Measurements from ENCODE around the gene MVD. TPM values are rescaled to one million over a fixed set of nuclear protein-coding genes. Genes with fewer than 3 reads are reported as not detected.

Gene MVD
- total and polyA plus RNA-seq, 2 of the 4 experiments (the other 2 are of a cell fraction): 18.3 to 28.4 TPM

DNA sequence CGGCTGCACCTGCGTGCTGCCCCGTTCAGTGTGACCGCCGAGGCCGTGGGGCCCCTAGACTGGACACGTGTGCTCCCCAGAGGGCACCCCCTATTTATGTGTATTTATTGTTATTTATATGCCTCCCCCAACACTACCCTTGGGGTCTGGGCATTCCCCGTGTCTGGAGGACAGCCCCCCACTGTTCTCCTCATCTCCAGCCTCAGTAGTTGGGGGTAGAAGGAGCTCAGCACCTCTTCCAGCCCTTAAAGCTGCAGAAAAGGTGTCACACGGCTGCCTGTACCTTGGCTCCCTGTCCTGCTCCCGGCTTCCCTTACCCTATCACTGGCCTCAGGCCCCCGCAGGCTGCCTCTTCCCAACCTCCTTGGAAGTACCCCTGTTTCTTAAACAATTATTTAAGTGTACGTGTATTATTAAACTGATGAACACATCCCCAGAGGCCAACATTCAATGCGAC is 22.8 kb downstream of the MVD start:
- H3K27me3 ChIP-seq (ENCODE audit: control insufficient read depth, insufficient read depth, low read length): peaks cover 27% of the 10 kb centered on the region
- CTCF ChIA-PET: no interaction called here
- no peak overlapping the region for H2BK5ac ChIP-seq (ENCODE audit: low read depth, low read length, poor library complexity, severe bottlenecking)
- no peak overlapping the region for H4K5ac ChIP-seq (ENCODE audit: low read depth, low read length)
- no peak overlapping the region for H3K23ac ChIP-seq (ENCODE audit: low read depth, low read length)
- H2BK120ac ChIP-seq (ENCODE audit: low read depth, low read length): no peak overlapping the region
- BruUV-seq (replicated peaks): no TSS peak
- WGBS, 2 experiments (ENCODE audit: extremely low coverage in 2 of 2, insufficient read length in 1 of 2): no CpG with 5 or more reads among the region's 13 CpGs
- peaks cover 4% of the 10 kb centered on the region for H3K4me1 ChIP-seq (ENCODE audit: control insufficient read depth, insufficient read depth, low read length)
- H3K27ac ChIP-seq (ENCODE audit: insufficient read depth, low read length): no peak overlapping the region
- no peak overlapping the region for H2BK15ac ChIP-seq (ENCODE audit: low read depth, low read length)
- no peak overlapping the region for H4K8ac ChIP-seq (ENCODE audit: low read depth in 2 of 2, low read length in 2 of 2)
- H3K4ac ChIP-seq (ENCODE audit: low read depth, low read length): no peak overlapping the region
- no peak overlapping the region for H2BK20ac ChIP-seq (ENCODE audit: low read depth, low read length)
- TF ChIP-seq MAZ (IDR thresholded peaks at IDR 0.05; ENCODE audit: borderline replicate concordance, low read depth, low read length) (no peak), RFX5 (IDR thresholded peaks at IDR 0.05; ENCODE audit: low read depth, low read length) (no peak), CHD1 (IDR thresholded peaks at IDR 0.05; ENCODE audit: low read depth, low read length) (no peak), POLR2A (IDR thresholded peaks at IDR 0.05; ENCODE audit: low read depth, low read length) (no peak), SMC3 (IDR thresholded peaks at IDR 0.05; ENCODE audit: low read depth, low read length) (no peak), MXI1 (IDR thresholded peaks at IDR 0.05; ENCODE audit: borderline replicate concordance, low read depth, low read length) (no peak), FOS (IDR thresholded peaks at IDR 0.05; ENCODE audit: low read depth, low read length) (no peak), RCOR1 (IDR thresholded peaks at IDR 0.05; ENCODE audit: insufficient replicate concordance, low read length) (no peak), CEBPB (IDR thresholded peaks at IDR 0.05; ENCODE audit: low read depth, low read length) (no peak), RAD21 (IDR thresholded peaks at IDR 0.05; ENCODE audit: low read length) (no peak), BHLHE40 (IDR thresholded peaks at IDR 0.05; ENCODE audit: low read depth, low read length) (no peak)
- TF ChIP-seq, protein P1, sequence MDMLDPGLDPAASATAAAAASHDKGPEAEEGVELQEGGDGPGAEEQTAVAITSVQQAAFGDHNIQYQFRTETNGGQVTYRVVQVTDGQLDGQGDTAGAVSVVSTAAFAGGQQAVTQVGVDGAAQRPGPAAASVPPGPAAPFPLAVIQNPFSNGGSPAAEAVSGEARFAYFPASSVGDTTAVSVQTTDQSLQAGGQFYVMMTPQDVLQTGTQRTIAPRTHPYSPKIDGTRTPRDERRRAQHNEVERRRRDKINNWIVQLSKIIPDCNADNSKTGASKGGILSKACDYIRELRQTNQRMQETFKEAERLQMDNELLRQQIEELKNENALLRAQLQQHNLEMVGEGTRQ (IDR thresholded peaks at IDR 0.05; ENCODE audit: low read depth, low read length): no peak
- TF ChIP-seq, protein P2, sequence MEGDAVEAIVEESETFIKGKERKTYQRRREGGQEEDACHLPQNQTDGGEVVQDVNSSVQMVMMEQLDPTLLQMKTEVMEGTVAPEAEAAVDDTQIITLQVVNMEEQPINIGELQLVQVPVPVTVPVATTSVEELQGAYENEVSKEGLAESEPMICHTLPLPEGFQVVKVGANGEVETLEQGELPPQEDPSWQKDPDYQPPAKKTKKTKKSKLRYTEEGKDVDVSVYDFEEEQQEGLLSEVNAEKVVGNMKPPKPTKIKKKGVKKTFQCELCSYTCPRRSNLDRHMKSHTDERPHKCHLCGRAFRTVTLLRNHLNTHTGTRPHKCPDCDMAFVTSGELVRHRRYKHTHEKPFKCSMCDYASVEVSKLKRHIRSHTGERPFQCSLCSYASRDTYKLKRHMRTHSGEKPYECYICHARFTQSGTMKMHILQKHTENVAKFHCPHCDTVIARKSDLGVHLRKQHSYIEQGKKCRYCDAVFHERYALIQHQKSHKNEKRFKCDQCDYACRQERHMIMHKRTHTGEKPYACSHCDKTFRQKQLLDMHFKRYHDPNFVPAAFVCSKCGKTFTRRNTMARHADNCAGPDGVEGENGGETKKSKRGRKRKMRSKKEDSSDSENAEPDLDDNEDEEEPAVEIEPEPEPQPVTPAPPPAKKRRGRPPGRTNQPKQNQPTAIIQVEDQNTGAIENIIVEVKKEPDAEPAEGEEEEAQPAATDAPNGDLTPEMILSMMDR (conservative IDR thresholded peaks at IDR 0.05; ENCODE audit: low read depth, low read length): no peak
- TF ChIP-seq, protein P3, sequence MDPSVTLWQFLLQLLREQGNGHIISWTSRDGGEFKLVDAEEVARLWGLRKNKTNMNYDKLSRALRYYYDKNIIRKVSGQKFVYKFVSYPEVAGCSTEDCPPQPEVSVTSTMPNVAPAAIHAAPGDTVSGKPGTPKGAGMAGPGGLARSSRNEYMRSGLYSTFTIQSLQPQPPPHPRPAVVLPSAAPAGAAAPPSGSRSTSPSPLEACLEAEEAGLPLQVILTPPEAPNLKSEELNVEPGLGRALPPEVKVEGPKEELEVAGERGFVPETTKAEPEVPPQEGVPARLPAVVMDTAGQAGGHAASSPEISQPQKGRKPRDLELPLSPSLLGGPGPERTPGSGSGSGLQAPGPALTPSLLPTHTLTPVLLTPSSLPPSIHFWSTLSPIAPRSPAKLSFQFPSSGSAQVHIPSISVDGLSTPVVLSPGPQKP (IDR thresholded peaks at IDR 0.05; ENCODE audit: borderline replicate concordance, low read depth, low read length): no peak
- no peak overlapping the region for H3K56ac ChIP-seq (ENCODE audit: extremely low read depth, insufficient read depth, low read length)
- in situ Hi-C loops (cut with MboI; ENCODE audit: low sequenced_read_pairs) (no loop called here), intact Hi-C loops (cut with micrococcal nuclease) (no loop called here), dilution Hi-C loops (cut with HindIII; ENCODE audit: low sequenced_read_pairs, unreplicated experiment) (no loop called here)
- H3K9ac ChIP-seq (ENCODE audit: low read depth, low read length): no peak overlapping the region
- no peak overlapping the region for H4K91ac ChIP-seq (ENCODE audit: insufficient read depth, low read depth, low read length)
- POLR2A ChIA-PET (ENCODE audit: unreplicated experiment): no interaction called here
- no peak overlapping the region for H3K18ac ChIP-seq (ENCODE audit: low read depth, low read length)
- H4K20me1 ChIP-seq (ENCODE audit: insufficient read depth, low read length): peaks cover 8% of the 10 kb centered on the region; the same call in 1 of the 2 replicates
- no peaks in the 10 kb centered on the region for H3K9me3 ChIP-seq (ENCODE audit: control insufficient read depth, insufficient read depth, low read length)
- no peak overlapping the region for H3K4me3 ChIP-seq (ENCODE audit: insufficient read depth, low read depth, low read length)
- H2AK9ac ChIP-seq (replicated peaks; ENCODE audit: low read depth, low read length, poor library complexity): peak overlapping the region; percentile 72
- no peak for ATAC-seq (ENCODE audit: low read depth)
- no peak overlapping the region for H3K14ac ChIP-seq (replicated peaks; ENCODE audit: low read depth, low read length)
- peaks cover 3% of the 10 kb centered on the region for H3K36me3 ChIP-seq (ENCODE audit: control insufficient read depth, insufficient read depth, low read length)
- DNase-seq: no peak
- no peak overlapping the region for H2AFZ ChIP-seq (replicated peaks; ENCODE audit: low read length, poor library complexity)
- no peaks in the 10 kb centered on the region for H3K79me1 ChIP-seq (ENCODE audit: low read depth in 1 of 2, low read length in 2 of 2)
- H2AK5ac ChIP-seq (ENCODE audit: low read depth, low read length): no peak overlapping the region
- H3K9me1 ChIP-seq (ENCODE audit: insufficient read depth, low read length): peaks cover 2% of the 10 kb centered on the region; the same call in 1 of the 2 replicates
- no peak overlapping the region for H3K4me2 ChIP-seq (ENCODE audit: low read depth, low read length)
